Cardiac fibroblast (primary cell): ENCODE data around the gene ARHGEF3.

ENCODE experiments used
- DNase-seq, 2 donors: peaks; one replicate each; pipeline versions ENCODE4 v3.0.0 to v3.0.0-alpha.2; 2010; ENCODE audit warnings: low read depth in 2 of 2
- H3K4me3 ChIP-seq, 2 donors: replicated peaks in 1 of 2; 1 replicate in 1 of 2; 2 replicates in 1 of 2; pipeline ENCODE4 v1.5.1; 2011; ENCODE audit warnings: low read depth in 2 of 2, low read length in 2 of 2, mild to moderate bottlenecking in 2 of 2, moderate library complexity in 1 of 2
- TF ChIP-seq, protein P1 (sequence below): IDR thresholded peaks from one replicate; pipeline ENCODE4 v1.5.1; 2011; ENCODE audit warnings: low read depth, mild to moderate bottlenecking, low read length, inconsistent platforms

Gene ARHGEF3

GRCh38 chr3:56837196-56837955 lies 35.6 kb upstream of the ARHGEF3 start:
- TF ChIP-seq, protein P1, sequence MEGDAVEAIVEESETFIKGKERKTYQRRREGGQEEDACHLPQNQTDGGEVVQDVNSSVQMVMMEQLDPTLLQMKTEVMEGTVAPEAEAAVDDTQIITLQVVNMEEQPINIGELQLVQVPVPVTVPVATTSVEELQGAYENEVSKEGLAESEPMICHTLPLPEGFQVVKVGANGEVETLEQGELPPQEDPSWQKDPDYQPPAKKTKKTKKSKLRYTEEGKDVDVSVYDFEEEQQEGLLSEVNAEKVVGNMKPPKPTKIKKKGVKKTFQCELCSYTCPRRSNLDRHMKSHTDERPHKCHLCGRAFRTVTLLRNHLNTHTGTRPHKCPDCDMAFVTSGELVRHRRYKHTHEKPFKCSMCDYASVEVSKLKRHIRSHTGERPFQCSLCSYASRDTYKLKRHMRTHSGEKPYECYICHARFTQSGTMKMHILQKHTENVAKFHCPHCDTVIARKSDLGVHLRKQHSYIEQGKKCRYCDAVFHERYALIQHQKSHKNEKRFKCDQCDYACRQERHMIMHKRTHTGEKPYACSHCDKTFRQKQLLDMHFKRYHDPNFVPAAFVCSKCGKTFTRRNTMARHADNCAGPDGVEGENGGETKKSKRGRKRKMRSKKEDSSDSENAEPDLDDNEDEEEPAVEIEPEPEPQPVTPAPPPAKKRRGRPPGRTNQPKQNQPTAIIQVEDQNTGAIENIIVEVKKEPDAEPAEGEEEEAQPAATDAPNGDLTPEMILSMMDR, result no peak
- DNase-seq, result no peak
- H3K4me3 ChIP-seq, result no peak overlapping the region

GRCh38 chr3:56836276-56837163 lies 34.8 kb upstream of the ARHGEF3 start:
- no peak overlapping the region for H3K4me3 ChIP-seq
- TF ChIP-seq, protein P1, result no peak
- DNase-seq, result peak; percentile 21 to 34

- TF ChIP-seq, protein P1, result no peak
- no peak overlapping the region for H3K4me3 ChIP-seq
- DNase-seq, result peak; percentile 23 to 58
Observed at GRCh38 chr3:56835650-56836227, 34.0 kb upstream of the ARHGEF3 start.

- TF ChIP-seq, protein P1, result no peak
- no peak overlapping the region for H3K4me3 ChIP-seq
- no peak for DNase-seq
Observed at GRCh38 chr3:56833536-56833935, 31.8 kb upstream of the ARHGEF3 start.

- H3K4me3 ChIP-seq, result no peak overlapping the region
- TF ChIP-seq, protein P1, result no peak
- DNase-seq, result no peak
Observed at GRCh38 chr3:56833022-56833421, 31.3 kb upstream of the ARHGEF3 start.

GRCh38 chr3:56831572-56831971 lies 29.8 kb upstream of the ARHGEF3 start:
- DNase-seq, result no peak
- H3K4me3 ChIP-seq, result no peak overlapping the region
- TF ChIP-seq, protein P1, result no peak
